ENCODE measurements around the gene TMEM14B. TPM values are rescaled to one million over a fixed set of nuclear protein-coding genes. Genes with fewer than 3 reads are reported as not detected.
"Not testable (repeated sequence)": the region's sequence is repeated elsewhere in the genome, so short reads cannot be mapped to it uniquely, and the experiment has no call there.

TMEM14B gene
- total RNA-seq, 1 experiment from 2014 or later = 122 TPM

DNA sequence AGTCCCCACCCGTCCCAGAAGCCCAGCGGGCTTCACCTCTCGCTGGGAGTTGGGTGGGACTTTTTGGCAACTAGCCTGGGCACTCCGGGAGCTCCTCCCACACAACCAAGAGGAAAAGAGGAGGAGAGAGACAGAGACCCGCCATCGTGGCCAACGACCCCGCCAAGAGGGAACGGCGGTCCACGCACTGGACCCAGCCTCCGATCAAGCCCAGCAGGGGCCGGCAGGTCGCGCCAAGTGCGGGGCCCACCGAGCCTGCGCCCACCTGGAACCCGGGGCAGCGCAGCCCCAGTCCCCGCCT lies 27.7 kb upstream of the TMEM14B start:
- Mint-ChIP-seq H3K27me3 (ENCODE audit: insufficient read depth, unreplicated experiment) (no peaks in the 10 kb centered on the region), H3K27ac (ENCODE audit: low read depth, unreplicated experiment) (peak overlapping the region; percentile 16), H3K9me3 (ENCODE audit: unreplicated experiment) (no peaks in the 10 kb centered on the region), H3K36me3 (ENCODE audit: insufficient read depth, unreplicated experiment) (no peaks in the 10 kb centered on the region), H3K4me1 (ENCODE audit: insufficient read depth, unreplicated experiment) (peaks cover 17% of the 10 kb centered on the region), H3K4me3 (ENCODE audit: unreplicated experiment) (peak overlapping the region; percentile 96)
- intact Hi-C loops (cut with micrococcal nuclease) = loop anchor here (5.0 kb wide), 1 partner anchor 82 kb away; no protein-coding TSS in a partner anchor
- no TSS peak for BruUV-seq (replicated peaks)
- ChIA-PET CTCF (interaction anchor here (0.6 to 1.9 kb wide), 4 partner anchors 27 to 368 kb away, joined by 3 to 5 read pairs (median 3); no protein-coding TSS in a partner anchor), POLR2A (interaction anchor here (1.5 to 7.6 kb wide), 4 partner anchors 9 to 81 kb away, joined by 3 to 79 read pairs (median 12); partner anchors contain the start of genes C6orf52, PAK1IP1 and TMEM14B)
- no peak for DNase-seq (ENCODE audit: unreplicated experiment)
- TF ChIP-seq, protein P1, sequence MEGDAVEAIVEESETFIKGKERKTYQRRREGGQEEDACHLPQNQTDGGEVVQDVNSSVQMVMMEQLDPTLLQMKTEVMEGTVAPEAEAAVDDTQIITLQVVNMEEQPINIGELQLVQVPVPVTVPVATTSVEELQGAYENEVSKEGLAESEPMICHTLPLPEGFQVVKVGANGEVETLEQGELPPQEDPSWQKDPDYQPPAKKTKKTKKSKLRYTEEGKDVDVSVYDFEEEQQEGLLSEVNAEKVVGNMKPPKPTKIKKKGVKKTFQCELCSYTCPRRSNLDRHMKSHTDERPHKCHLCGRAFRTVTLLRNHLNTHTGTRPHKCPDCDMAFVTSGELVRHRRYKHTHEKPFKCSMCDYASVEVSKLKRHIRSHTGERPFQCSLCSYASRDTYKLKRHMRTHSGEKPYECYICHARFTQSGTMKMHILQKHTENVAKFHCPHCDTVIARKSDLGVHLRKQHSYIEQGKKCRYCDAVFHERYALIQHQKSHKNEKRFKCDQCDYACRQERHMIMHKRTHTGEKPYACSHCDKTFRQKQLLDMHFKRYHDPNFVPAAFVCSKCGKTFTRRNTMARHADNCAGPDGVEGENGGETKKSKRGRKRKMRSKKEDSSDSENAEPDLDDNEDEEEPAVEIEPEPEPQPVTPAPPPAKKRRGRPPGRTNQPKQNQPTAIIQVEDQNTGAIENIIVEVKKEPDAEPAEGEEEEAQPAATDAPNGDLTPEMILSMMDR (IDR thresholded peaks at IDR 0.05; ENCODE audit: unreplicated experiment) = no peak

DNA sequence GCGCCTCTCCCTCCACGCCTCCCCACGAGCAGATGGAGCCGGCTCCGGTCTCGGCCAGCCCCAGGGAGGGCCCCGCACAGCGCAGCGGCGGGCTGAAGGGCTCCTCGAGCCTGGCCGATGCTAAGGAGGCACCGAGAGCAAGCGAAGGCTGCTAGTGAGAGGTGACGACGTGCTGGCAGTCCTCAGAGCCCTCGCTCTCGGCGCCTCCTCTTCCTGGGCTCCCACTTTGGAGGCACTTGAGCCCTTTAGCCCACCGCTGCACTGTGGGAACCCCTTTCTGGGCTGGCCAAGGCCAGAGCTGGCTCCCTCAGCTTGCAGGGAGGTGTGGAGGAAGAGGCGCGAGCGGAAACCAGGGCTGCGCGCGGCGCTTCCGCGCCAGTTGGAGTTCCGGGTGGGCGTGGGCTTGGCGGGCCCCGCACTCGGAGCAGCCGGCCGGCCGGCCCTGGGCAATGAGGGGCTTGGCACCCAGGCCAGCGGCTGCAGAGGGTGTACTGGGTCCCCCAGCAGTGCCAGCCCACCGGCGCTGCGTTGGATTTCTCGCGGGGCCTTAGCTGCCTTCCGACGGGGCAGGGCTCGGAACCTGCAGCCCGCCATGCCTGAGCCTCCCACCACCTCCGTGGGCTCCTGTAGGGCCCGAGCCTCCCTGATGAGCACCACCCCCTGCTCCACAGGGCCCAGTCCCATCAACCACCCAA lies 27.2 kb upstream of the TMEM14B start:
- peaks cover 21% of the 10 kb centered on the region for H3K4me1 Mint-ChIP-seq (ENCODE audit: insufficient read depth, unreplicated experiment)
- no peaks in the 10 kb centered on the region for H3K9me3 Mint-ChIP-seq (ENCODE audit: unreplicated experiment)
- intact Hi-C loops (cut with micrococcal nuclease) = loop anchor here (5.0 kb wide), 1 partner anchor 82 kb away; no protein-coding TSS in a partner anchor
- ChIA-PET CTCF (interaction anchor here (0.6 to 3.2 kb wide), 8 partner anchors 10 to 286 kb away, joined by 3 to 17 read pairs (median 4); partner anchors contain the start of gene TMEM14B), POLR2A (interaction anchor here (1.2 to 7.6 kb wide), 5 partner anchors 9 to 27 kb away, joined by 3 to 185 read pairs (median 14); partner anchors contain the start of genes C6orf52, PAK1IP1 and TMEM14B)
- no peaks in the 10 kb centered on the region for H3K36me3 Mint-ChIP-seq (ENCODE audit: insufficient read depth, unreplicated experiment)
- BruUV-seq (replicated peaks) = no TSS peak
- peak overlapping the region; percentile 96 for H3K4me3 Mint-ChIP-seq (ENCODE audit: unreplicated experiment)
- TF ChIP-seq, protein P1 (IDR thresholded peaks at IDR 0.05; ENCODE audit: unreplicated experiment) = no peak
- H3K27me3 Mint-ChIP-seq (ENCODE audit: insufficient read depth, unreplicated experiment) = no peaks in the 10 kb centered on the region
- DNase-seq (ENCODE audit: unreplicated experiment) = peak; percentile 30
- H3K27ac Mint-ChIP-seq (ENCODE audit: low read depth, unreplicated experiment) = peak overlapping the region; percentile 16

DNA sequence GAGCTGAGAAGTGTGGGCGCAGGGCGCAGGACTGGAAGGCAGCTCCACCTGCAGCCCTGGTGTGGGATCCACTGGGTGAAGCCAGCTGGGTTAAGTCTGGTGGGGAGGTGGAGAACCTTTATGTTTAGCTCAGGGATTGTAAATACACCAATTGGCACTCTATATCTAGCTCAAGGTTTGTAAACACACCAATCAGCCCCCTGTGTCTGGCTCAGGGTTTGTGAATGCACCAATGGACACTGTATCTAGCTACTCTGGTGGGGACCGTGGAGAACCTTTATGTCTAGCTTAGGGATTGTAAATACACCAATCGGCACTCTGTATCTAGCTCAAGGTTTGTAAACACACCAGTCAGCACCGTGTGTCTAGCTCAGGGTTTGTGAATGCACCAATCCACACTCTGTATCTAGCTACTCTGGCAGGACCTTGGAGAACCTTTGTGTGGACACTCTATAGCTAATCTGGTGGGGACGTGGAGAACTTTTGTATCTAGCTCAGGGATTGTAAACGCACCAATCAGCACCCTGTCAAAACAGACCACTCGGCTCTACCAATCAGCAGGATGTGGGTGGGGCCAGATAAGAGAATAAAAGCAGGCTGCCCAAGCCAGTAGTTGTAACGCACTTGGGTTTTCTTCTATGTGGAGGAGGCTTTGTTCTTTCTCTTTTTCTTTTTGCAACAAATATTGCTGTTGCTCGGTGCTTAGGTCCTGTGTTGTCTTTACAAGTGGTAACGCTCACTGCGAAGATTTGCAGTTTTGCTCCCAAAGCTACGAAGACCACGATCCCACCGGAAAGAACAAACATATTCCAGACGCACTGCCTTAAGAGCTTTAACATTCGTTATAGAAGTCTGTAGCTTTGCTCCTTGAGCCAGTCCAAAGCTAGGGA lies 26.4 kb upstream of the TMEM14B start:
- ChIA-PET CTCF (interaction anchor here (0.6 to 3.9 kb wide), 10 partner anchors 8 to 255 kb away, joined by 3 to 17 read pairs (median 3); partner anchors contain the start of gene TMEM14B), POLR2A (interaction anchor here (0.7 to 7.6 kb wide), 7 partner anchors 10 to 267 kb away, joined by 3 to 185 read pairs (median 4); partner anchors contain the start of genes C6orf52, PAK1IP1 and TMEM14B)
- H3K9me3 Mint-ChIP-seq (ENCODE audit: unreplicated experiment); H3K27me3 Mint-ChIP-seq (ENCODE audit: insufficient read depth, unreplicated experiment); BruUV-seq (replicated peaks); H3K36me3 Mint-ChIP-seq (ENCODE audit: insufficient read depth, unreplicated experiment); DNase-seq (ENCODE audit: unreplicated experiment): not testable (repeated sequence)
- Mint-ChIP-seq H3K4me3 (ENCODE audit: unreplicated experiment) (peak overlapping the region; percentile 96), H3K4me1 (ENCODE audit: insufficient read depth, unreplicated experiment) (peaks cover 26% of the 10 kb centered on the region), H3K27ac (ENCODE audit: low read depth, unreplicated experiment) (peak overlapping the region; percentile 97)
- intact Hi-C loops (cut with micrococcal nuclease) = loop anchor here (5.0 kb wide), 1 partner anchor 81 kb away; no protein-coding TSS in a partner anchor

DNA sequence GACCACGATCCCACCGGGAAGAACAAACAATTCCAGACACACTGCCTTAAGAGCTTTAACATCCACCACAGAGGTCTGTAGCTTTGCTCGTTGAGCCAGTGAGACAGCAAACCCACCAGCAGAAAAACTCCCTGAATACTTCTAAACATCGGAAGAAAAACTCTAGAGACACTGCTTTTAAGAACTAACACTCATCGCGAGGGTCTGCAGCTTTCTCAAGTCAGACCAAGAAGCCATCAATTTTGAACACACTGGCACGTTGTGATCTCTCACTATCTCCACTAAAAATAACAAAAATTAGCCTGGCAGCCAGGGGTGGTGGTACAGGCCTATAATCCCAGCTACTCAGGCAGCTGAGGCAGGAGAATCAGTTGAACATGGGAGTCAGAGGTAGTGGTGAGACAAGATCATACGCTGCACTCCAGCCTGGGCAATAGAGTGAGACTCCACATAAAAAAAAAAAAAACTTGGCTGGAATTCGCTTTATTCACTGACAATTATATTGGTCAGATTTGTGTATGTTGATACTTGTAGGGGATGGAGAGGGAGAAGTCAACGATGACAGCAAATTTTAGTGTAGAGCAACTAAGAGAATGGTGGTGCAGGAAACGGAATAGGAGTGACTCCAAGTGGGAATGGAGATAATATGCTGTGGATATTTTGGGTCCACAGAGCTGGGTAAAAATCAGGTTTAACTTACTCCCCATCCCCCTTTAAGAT lies 25.6 kb upstream of the TMEM14B start:
- POLR2A ChIA-PET = interaction anchor here (0.6 to 7.6 kb wide), 19 partner anchors 9 to 316 kb away, joined by 3 to 185 read pairs (median 4); partner anchors contain the start of genes C6orf52, PAK1IP1 and TMEM14B
- TF ChIP-seq, protein P1 (IDR thresholded peaks at IDR 0.05; ENCODE audit: unreplicated experiment) = no peak
- H3K9me3 Mint-ChIP-seq (ENCODE audit: unreplicated experiment) = no peaks in the 10 kb centered on the region
- peaks cover 10% of the 10 kb centered on the region for H3K36me3 Mint-ChIP-seq (ENCODE audit: insufficient read depth, unreplicated experiment)
- CTCF ChIA-PET = interaction anchor here (0.6 to 3.9 kb wide), 12 partner anchors 9 to 1640 kb away, joined by 3 to 17 read pairs (median 3); partner anchors contain the start of gene TMEM14B
- peak overlapping the region; percentile 97 for H3K27ac Mint-ChIP-seq (ENCODE audit: low read depth, unreplicated experiment)
- H3K27me3 Mint-ChIP-seq (ENCODE audit: insufficient read depth, unreplicated experiment) = no peaks in the 10 kb centered on the region
- intact Hi-C loops (cut with micrococcal nuclease) = loop anchor here (1.0 to 5.0 kb wide), 2 partner anchors 28 to 80 kb away; partner anchors contain the start of genes C6orf52 and PAK1IP1
- H3K4me3 Mint-ChIP-seq (ENCODE audit: unreplicated experiment) = peak overlapping the region; percentile 96
- DNase-seq (ENCODE audit: unreplicated experiment) = no peak
- BruUV-seq (replicated peaks) = TSS peak; percentile 83
- peaks cover 26% of the 10 kb centered on the region for H3K4me1 Mint-ChIP-seq (ENCODE audit: insufficient read depth, unreplicated experiment)
